Measurements from ENCODE around the gene MEMO1. TPM values are rescaled to one million over a fixed set of nuclear protein-coding genes. Genes with fewer than 3 reads are reported as not detected.
"Not testable (repeated sequence)": the region's sequence is repeated elsewhere in the genome, so short reads cannot be mapped to it uniquely, and the experiment has no call there.

The MEMO1 gene
- total RNA-seq, 6 experiments from 2014 or later, result 43.6 to 61.3 (median 55.1) TPM

DNA sequence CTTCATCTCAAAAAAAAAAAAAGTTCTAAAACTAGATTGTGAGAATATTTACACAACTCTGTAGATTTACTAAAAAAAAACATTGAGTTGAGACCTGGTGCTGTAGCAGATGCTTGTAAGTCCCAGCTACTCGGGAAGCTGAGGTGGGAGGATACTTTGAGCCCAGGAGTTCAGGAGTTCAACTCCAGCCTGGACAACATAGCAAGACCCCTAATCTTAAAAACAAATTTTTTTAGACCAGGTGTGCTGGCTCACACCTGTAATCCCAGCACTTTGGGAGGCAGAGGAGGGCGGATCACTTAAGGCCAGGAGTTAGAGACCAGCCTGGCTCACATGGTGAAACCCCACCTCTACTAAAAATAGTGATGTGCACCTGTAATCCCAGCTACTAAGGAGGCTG lies 108.9 kb downstream of the MEMO1 start:
- Mint-ChIP-seq H3K36me3 (ENCODE audit: low read depth) (peaks cover 52% of the 10 kb centered on the region), H3K4me1 (ENCODE audit: low read depth) (no peaks in the 10 kb centered on the region), H3K4me3 (no peak overlapping the region), H3K9me3 (peaks cover 35% of the 10 kb centered on the region), H3K27me3 (ENCODE audit: insufficient read depth) (no peaks in the 10 kb centered on the region), H3K27ac (no peak overlapping the region)
- no peak for DNase-seq
- TF ChIP-seq, protein P1, sequence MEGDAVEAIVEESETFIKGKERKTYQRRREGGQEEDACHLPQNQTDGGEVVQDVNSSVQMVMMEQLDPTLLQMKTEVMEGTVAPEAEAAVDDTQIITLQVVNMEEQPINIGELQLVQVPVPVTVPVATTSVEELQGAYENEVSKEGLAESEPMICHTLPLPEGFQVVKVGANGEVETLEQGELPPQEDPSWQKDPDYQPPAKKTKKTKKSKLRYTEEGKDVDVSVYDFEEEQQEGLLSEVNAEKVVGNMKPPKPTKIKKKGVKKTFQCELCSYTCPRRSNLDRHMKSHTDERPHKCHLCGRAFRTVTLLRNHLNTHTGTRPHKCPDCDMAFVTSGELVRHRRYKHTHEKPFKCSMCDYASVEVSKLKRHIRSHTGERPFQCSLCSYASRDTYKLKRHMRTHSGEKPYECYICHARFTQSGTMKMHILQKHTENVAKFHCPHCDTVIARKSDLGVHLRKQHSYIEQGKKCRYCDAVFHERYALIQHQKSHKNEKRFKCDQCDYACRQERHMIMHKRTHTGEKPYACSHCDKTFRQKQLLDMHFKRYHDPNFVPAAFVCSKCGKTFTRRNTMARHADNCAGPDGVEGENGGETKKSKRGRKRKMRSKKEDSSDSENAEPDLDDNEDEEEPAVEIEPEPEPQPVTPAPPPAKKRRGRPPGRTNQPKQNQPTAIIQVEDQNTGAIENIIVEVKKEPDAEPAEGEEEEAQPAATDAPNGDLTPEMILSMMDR (IDR thresholded peaks at IDR 0.05), result no peak

DNA sequence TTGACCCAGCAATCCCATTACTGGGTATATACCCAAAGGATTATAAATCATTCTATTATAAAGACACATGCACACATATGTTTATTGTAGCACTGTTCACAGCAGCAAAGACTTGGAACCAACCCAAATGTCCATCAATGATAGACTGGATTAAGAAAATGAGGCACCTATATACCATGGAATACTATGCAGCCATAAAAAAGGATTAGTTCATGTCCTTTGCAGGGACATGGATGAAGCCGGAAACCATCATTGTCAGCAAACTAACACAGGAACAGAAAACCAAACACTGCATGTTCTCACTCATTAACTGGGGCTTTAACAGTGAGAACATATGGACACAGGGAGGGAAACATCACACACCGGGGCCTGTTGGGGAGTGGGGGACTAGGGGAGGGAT lies 110.7 kb downstream of the MEMO1 start:
- H3K27ac Mint-ChIP-seq; H3K4me1 Mint-ChIP-seq (ENCODE audit: low read depth); H3K4me3 Mint-ChIP-seq; DNase-seq; H3K27me3 Mint-ChIP-seq (ENCODE audit: insufficient read depth): not testable (repeated sequence)
- H3K9me3 Mint-ChIP-seq, result peaks cover 35% of the 10 kb centered on the region
- H3K36me3 Mint-ChIP-seq (ENCODE audit: low read depth), result peaks cover 65% of the 10 kb centered on the region

DNA sequence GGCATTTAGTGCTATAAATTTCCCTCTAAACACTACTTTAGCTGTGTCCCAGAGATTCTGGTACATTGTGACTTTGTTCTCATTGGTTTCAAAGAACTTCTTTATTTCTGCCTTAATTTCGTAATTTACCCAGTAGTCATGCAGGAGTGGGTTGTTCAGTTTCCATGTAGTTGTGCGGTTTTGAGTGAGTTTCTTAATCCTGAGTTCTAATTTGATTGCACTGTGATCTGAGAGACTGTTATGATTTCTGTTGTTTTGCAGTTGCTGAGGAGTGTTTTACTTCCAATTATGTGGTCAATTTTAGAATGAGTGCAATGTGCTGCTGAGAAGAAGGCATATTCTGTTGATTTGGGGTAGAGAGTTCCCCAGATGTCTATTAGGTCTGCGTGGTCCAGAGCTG lies 112.5 kb downstream of the MEMO1 start:
- not testable (repeated sequence) for H3K27me3 Mint-ChIP-seq (ENCODE audit: insufficient read depth); H3K4me1 Mint-ChIP-seq (ENCODE audit: low read depth); DNase-seq; H3K27ac Mint-ChIP-seq; H3K4me3 Mint-ChIP-seq
- peaks cover 66% of the 10 kb centered on the region for H3K36me3 Mint-ChIP-seq (ENCODE audit: low read depth)
- peaks cover 35% of the 10 kb centered on the region for H3K9me3 Mint-ChIP-seq

DNA sequence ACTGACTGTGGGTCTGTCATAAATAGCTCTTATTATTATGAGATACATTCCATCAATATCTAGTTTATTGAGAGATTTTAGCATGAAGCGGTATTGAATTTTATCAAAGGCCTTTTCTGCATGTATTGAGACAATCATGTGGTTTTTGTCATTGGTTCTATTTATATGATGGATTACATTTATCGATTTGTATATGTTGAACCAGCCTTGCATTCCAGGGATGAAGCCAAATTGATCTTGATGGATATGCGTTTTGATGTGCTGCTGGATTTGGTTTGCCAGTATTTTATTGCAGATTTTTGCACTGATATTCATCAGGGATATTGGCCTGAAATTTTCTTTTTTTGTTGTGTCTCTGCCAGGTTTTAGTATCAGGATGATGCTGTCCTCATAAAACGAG lies 113.5 kb downstream of the MEMO1 start:
- not testable (repeated sequence) for H3K4me1 Mint-ChIP-seq (ENCODE audit: low read depth); DNase-seq; H3K27ac Mint-ChIP-seq; H3K27me3 Mint-ChIP-seq (ENCODE audit: insufficient read depth); H3K4me3 Mint-ChIP-seq
- H3K36me3 Mint-ChIP-seq (ENCODE audit: low read depth), result peaks cover 61% of the 10 kb centered on the region
- H3K9me3 Mint-ChIP-seq, result peaks cover 35% of the 10 kb centered on the region

DNA sequence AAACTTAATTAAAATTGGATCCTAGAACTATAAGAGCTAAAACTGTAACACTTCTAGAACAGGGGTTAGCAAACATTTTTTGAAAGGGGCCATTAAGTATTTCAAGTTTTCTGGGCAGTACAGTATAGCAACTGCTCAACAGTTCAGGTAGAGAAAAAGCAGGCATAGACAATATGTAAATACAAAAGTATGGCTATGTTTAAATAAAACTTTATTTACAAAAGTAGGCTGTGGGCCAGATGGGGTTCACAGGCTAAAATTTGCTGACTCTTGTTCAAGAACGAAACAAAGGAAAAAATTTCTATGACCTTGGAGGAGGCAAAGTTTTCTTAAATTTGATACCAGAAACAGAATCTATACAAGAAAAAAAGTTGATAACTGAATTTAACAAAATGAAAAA lies 114.5 kb downstream of the MEMO1 start:
- H3K4me3 Mint-ChIP-seq, result no peak overlapping the region
- H3K36me3 Mint-ChIP-seq (ENCODE audit: low read depth), result peaks cover 56% of the 10 kb centered on the region
- H3K27me3 Mint-ChIP-seq (ENCODE audit: insufficient read depth), result no peaks in the 10 kb centered on the region
- peaks cover 35% of the 10 kb centered on the region for H3K9me3 Mint-ChIP-seq
- no peak for DNase-seq
- H3K4me1 Mint-ChIP-seq (ENCODE audit: low read depth), result peaks cover 12% of the 10 kb centered on the region
- TF ChIP-seq, protein P1 (IDR thresholded peaks at IDR 0.05), result no peak
- no peak overlapping the region for H3K27ac Mint-ChIP-seq

DNA sequence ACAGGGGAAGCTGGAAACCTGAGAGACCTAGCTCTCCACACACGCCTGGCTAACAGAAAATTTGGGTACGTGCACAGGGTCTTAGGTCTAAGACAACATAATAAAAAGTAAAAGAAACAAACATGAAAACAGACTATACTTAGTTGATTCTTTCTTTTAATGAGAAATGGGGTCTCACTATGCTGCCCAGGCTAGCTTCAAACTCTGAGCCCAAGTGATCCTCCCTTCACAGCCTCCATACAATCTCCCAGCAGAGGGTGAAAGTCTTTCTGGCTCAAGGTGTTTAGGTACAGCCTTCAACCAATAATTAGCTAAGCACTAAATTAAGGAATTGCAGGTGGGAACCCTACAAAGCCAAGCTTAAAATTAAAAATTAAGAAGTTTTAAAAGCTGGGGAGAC lies 116.2 kb downstream of the MEMO1 start:
- H3K36me3 Mint-ChIP-seq (ENCODE audit: low read depth), result peaks cover 47% of the 10 kb centered on the region
- H3K27me3 Mint-ChIP-seq (ENCODE audit: insufficient read depth), result no peaks in the 10 kb centered on the region

DNA sequence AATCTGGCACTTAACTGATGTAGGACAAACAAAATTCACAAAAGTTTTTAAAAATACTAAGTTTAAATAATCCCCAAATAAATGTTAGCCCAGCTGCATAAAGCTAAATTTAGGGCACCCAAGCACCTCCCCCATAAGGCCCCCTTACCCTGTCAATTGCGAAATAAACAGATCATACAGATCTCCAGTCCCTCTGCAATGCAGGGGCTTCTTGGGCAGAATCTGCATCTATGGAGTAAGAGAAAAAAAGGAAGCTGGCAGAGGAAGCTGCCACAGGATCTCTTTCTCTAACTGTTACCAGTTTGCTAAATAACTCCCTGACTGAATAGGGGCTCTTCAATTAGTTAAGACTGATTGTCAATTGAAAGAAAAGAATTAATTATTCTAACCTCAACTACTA lies 117.7 kb downstream of the MEMO1 start:
- H3K9me3 Mint-ChIP-seq, result peaks cover 11% of the 10 kb centered on the region
- TF ChIP-seq, protein P1 (IDR thresholded peaks at IDR 0.05), result no peak
- H3K4me1 Mint-ChIP-seq (ENCODE audit: low read depth), result peaks cover 20% of the 10 kb centered on the region
- H3K4me3 Mint-ChIP-seq, result no peak overlapping the region
- no peaks in the 10 kb centered on the region for H3K27me3 Mint-ChIP-seq (ENCODE audit: insufficient read depth)
- peaks cover 32% of the 10 kb centered on the region for H3K36me3 Mint-ChIP-seq (ENCODE audit: low read depth)
- DNase-seq, result no peak
- no peak overlapping the region for H3K27ac Mint-ChIP-seq

More for the DNA sequence above, 116.2 kb downstream of the MEMO1 start:
- Mint-ChIP-seq H3K4me3 (no peak overlapping the region), H3K9me3 (peaks cover 27% of the 10 kb centered on the region), H3K27ac (no peak overlapping the region), H3K4me1 (ENCODE audit: low read depth) (peaks cover 12% of the 10 kb centered on the region)
- TF ChIP-seq, protein P1 (IDR thresholded peaks at IDR 0.05), result no peak
- no peak for DNase-seq
